Kidney (tissue), 14 donors: Measurements from ENCODE around the gene JAKMIP3. TPM values are rescaled to one million over a fixed set of nuclear protein-coding genes. Genes with fewer than 3 reads are reported as not detected.

ENCODE experiments used
- DNase-seq, 5 donors: peaks; one replicate each; pipeline ENCODE4 v3.0.0-alpha.2; 2013 to 2020
- FAIRE-seq: peaks from 2 replicates; lab custom pipeline; 2012; peaks lifted over from hg19 to GRCh38; lab: Jason Lieb, UNC
- H3K27ac ChIP-seq, 2 donors: one replicate each; pipeline ENCODE4 v1.7.0; 2013; ENCODE audit warnings: low read depth in 2 of 2, low read length in 2 of 2, inconsistent platforms in 1 of 2
- H3K27me3 ChIP-seq: one replicate; pipeline ENCODE4 v1.7.1; 2013; ENCODE audit warnings: low read length, inconsistent platforms; ENCODE audit not compliant: control insufficient read depth, insufficient read depth
- H3K36me3 ChIP-seq, 3 donors: one replicate each; pipeline versions ENCODE4 v1.7.0 to v1.7.1; 2013; ENCODE audit warnings: low read length in 3 of 3, control low read depth in 1 of 3, inconsistent platforms in 1 of 3; ENCODE audit not compliant: insufficient read depth in 3 of 3, control insufficient read depth in 2 of 3
- H3K4me1 ChIP-seq, 3 donors: one replicate each; pipeline versions ENCODE4 v1.7.0 to v1.7.1; 2013; ENCODE audit warnings: low read length in 3 of 3, inconsistent platforms in 1 of 3, low read depth in 1 of 3; ENCODE audit not compliant: control insufficient read depth in 2 of 3, insufficient read depth in 2 of 3
- H3K4me3 ChIP-seq, 3 donors: one replicate each; pipeline versions ENCODE4 v1.7.0 to v1.8.1; 2013; ENCODE audit warnings: low read length in 3 of 3, control low read depth in 1 of 3, inconsistent platforms in 1 of 3
- H3K9ac ChIP-seq, 3 donors: one replicate each; pipeline versions ENCODE4 v1.7.0 to v1.7.1; 2013; ENCODE audit warnings: low read length in 3 of 3, control low read depth in 1 of 3, inconsistent platforms in 1 of 3
- H3K9me3 ChIP-seq, 3 donors: one replicate each; pipeline versions ENCODE4 v1.7.0 to v1.7.1; 2013; ENCODE audit warnings: low read length in 3 of 3, control low read depth in 1 of 3, inconsistent platforms in 1 of 3; ENCODE audit not compliant: control insufficient read depth in 2 of 3, insufficient read depth in 1 of 3
- CTCF ChIP-seq: IDR thresholded peaks from 3 replicates; pipeline ENCODE4 v1.5.1; 2012; ENCODE audit warnings: mild to moderate bottlenecking, moderate library complexity, borderline replicate concordance; ENCODE audit not compliant: insufficient read depth; ENCODE audit errors: extremely low read depth
- intact Hi-C: fragments of 100-400 bp; cut with DNase I; formaldehyde crosslinking; loops from one replicate; pipeline ENCODE4 v1.11.1; 2022
- polyA plus RNA-seq: library from polyadenylated mRNA; stranded (reverse); fragments of 350-450 nt; fragmentation: Illumina TruSeq; extraction: RNeasy Lipid Tissue Mini Kit (QIAGEN cat#74804); gene quantifications from one replicate; pipeline ENCODE4 v1.2.3, GENCODE V29; 2014; ENCODE audit warnings: low read depth, low replicate concordance; ENCODE audit not compliant: insufficient read depth
- total RNA-seq: library from RNA; stranded (reverse); fragmentation: NEBNext Ultra II Directional; extraction: Animal tissue kit (Norgen Biotek cat#: 25700); gene quantifications from one replicate; pipeline ENCODE4 v1.2.1, GENCODE V29; 2021
- donor health status: control.
- donor health status: control.
- donor health status: control.
- donor health status: control.
- donor health status: control.
- donor health status: DM: yes; HTN: yes; CAD: no.
- donor health status: Normal renal cell carcinoma (clear cell type).

Gene JAKMIP3
- total and polyA plus RNA-seq, 2 donors from 2014 or later, result 0.13 to 0.16 TPM

- intact Hi-C loops, result no loop called here
- Histone ChIP-seq H3K27me3 (no peaks in the 10 kb centered on the region), H3K9ac (no peak overlapping the region), H3K4me1 (peaks cover 0 to 10% (median 0%) of the 10 kb centered on the region in 3 donors), H3K9me3 (peaks cover 0 to 4% (median 0%) of the 10 kb centered on the region in 3 donors), H3K36me3 (no peaks in the 10 kb centered on the region), H3K27ac (no peak overlapping the region), H3K4me3 (no peak overlapping the region)
- FAIRE-seq (no peak), DNase-seq (no peak)
- TF ChIP-seq CTCF, result no peak
Measured at GRCh38 chr10:132069849-132070182, 4.1 kb downstream of the JAKMIP3 start.

- peaks cover 0 to 7% (median 0%) of the 10 kb centered on the region in 3 donors for H3K9me3 ChIP-seq
- no peak for TF ChIP-seq CTCF
- no peak overlapping the region for H3K9ac ChIP-seq
- no peak overlapping the region for H3K27ac ChIP-seq
- H3K4me1 ChIP-seq, result peaks cover 0 to 4% (median 0%) of the 10 kb centered on the region in 3 donors
- DNase-seq, result no peak
- intact Hi-C loops, result no loop called here
- FAIRE-seq, result no peak
- no peaks in the 10 kb centered on the region for H3K36me3 ChIP-seq
- no peak overlapping the region for H3K4me3 ChIP-seq
- no peaks in the 10 kb centered on the region for H3K27me3 ChIP-seq
Measured at GRCh38 chr10:132070724-132071123, 5.0 kb downstream of the JAKMIP3 start.

- Histone ChIP-seq H3K4me3 (no peak overlapping the region), H3K27ac (no peak overlapping the region), H3K9me3 (peaks cover 0 to 7% (median 0%) of the 10 kb centered on the region in 3 donors), H3K36me3 (no peaks in the 10 kb centered on the region), H3K4me1 (no peaks in the 10 kb centered on the region), H3K9ac (no peak overlapping the region), H3K27me3 (no peaks in the 10 kb centered on the region)
- TF ChIP-seq CTCF, result no peak
- intact Hi-C loops, result no loop called here
- FAIRE-seq (no peak), DNase-seq (no peak)
Measured at GRCh38 chr10:132071667-132072066, 5.9 kb downstream of the JAKMIP3 start.
